Vagina (tissue), 2 donors: ENCODE data around the gene MRFAP1L1. TPM values are rescaled to one million over a fixed set of nuclear protein-coding genes. Genes with fewer than 3 reads are reported as not detected.

ENCODE experiments used
- DNase-seq, 2 donors: peaks; one replicate each; pipeline ENCODE4 v3.0.0-alpha.2; 2017; ENCODE audit errors: extremely low spot score in 2 of 2
- H3K27ac ChIP-seq: fragments of 200-600 bp; sonication (generic); one replicate; pipeline ENCODE4 v1.5.1; 2019
- H3K27me3 ChIP-seq: fragments of 200-600 bp; sonication (generic); one replicate; pipeline ENCODE4 v1.5.1; 2019
- H3K36me3 ChIP-seq, 2 donors: fragments of 200-600 bp; sonication (generic); one replicate each; pipeline ENCODE4 v1.5.1; 2017 to 2019
- H3K4me1 ChIP-seq: fragments of 200-600 bp; sonication (generic); one replicate; pipeline ENCODE4 v1.5.1; 2019
- H3K4me3 ChIP-seq, 2 donors: fragments of 200-600 bp; sonication (generic); 1 replicate in 1 of 2; 2 replicates in 1 of 2; pipeline ENCODE4 v1.5.1; 2016 to 2019
- H3K9me3 ChIP-seq: fragments of 200-600 bp; sonication (generic); one replicate; pipeline ENCODE4 v1.5.1; 2019
- CTCF ChIP-seq, 3 experiments: fragments of 450-650 bp in 2 of 3; fragments of 200-600 bp in 1 of 3; sonication (generic) in 1 of 3; IDR thresholded peaks; one replicate each; pipeline ENCODE4 v1.5.1; 2017 to 2019; ENCODE audit warnings: antibody characterized with exemption in 3 of 3, mild to moderate bottlenecking in 2 of 3, moderate library complexity in 2 of 3
- POLR2A ChIP-seq, 2 donors: fragments of 450-650 bp; IDR thresholded peaks; one replicate each; pipeline ENCODE4 v1.6.1; 2017; ENCODE audit warnings: antibody characterized with exemption in 2 of 2, mild to moderate bottlenecking in 2 of 2, moderate library complexity in 2 of 2
- POLR2AphosphoS5 ChIP-seq, 2 donors: sonication (generic); formaldehyde crosslinking; IDR thresholded peaks; one replicate each; pipeline ENCODE4 v1.9.0; 2017; ENCODE audit warnings: antibody characterized with exemption in 2 of 2, mild to moderate bottlenecking in 2 of 2, low read depth in 1 of 2; ENCODE audit not compliant: insufficient read depth in 1 of 2
- intact Hi-C: fragments of 100-400 bp; cut with DNase I; formaldehyde crosslinking; loops from one replicate; pipeline ENCODE4 v1.15.1; 2023
- total RNA-seq: library from RNA; depleted of rRNA; stranded (reverse); fragments of >200 nt; gene quantifications from one replicate; pipeline ENCODE4 v1.2.3, GENCODE V29; 2016

The MRFAP1L1 gene
- total RNA-seq, 1 donor from 2014 or later: 73.9 TPM

GRCh38 chr4:6689506-6689960 is 20.1 kb downstream of the MRFAP1L1 start:
- peaks cover 46% of the 10 kb centered on the region for H3K4me1 ChIP-seq
- no peaks in the 10 kb centered on the region for H3K27me3 ChIP-seq
- TF ChIP-seq POLR2A (IDR thresholded peaks at IDR 0.05) (no peak), CTCF (IDR thresholded peaks at IDR 0.05) (no peak), POLR2AphosphoS5 (IDR thresholded peaks at IDR 0.05; ENCODE audit: insufficient read depth in 1 of 2, low read depth in 1 of 2) (no peak)
- no peaks in the 10 kb centered on the region for H3K9me3 ChIP-seq
- H3K27ac ChIP-seq: peak overlapping the region; percentile 20
- intact Hi-C loops: no loop called here
- H3K4me3 ChIP-seq: peak overlapping the region in 1 of 2 donors; percentile 7
- H3K36me3 ChIP-seq: no peaks in the 10 kb centered on the region
- no peak for DNase-seq

GRCh38 chr4:6688879-6689505 is 20.7 kb downstream of the MRFAP1L1 start:
- intact Hi-C loops: no loop called here
- no peaks in the 10 kb centered on the region for H3K27me3 ChIP-seq
- H3K36me3 ChIP-seq: no peaks in the 10 kb centered on the region
- TF ChIP-seq CTCF (IDR thresholded peaks at IDR 0.05): no peak
- no peak for TF ChIP-seq POLR2AphosphoS5 (IDR thresholded peaks at IDR 0.05; ENCODE audit: insufficient read depth in 1 of 2, low read depth in 1 of 2)
- no peak for TF ChIP-seq POLR2A (IDR thresholded peaks at IDR 0.05)
- peaks cover 41% of the 10 kb centered on the region for H3K4me1 ChIP-seq
- peak overlapping the region; percentile 20 for H3K27ac ChIP-seq
- H3K4me3 ChIP-seq: peak overlapping the region in 1 of 2 donors; percentile 7
- no peak for DNase-seq
- H3K9me3 ChIP-seq: no peaks in the 10 kb centered on the region

- no peaks in the 10 kb centered on the region for H3K27me3 ChIP-seq
- H3K4me3 ChIP-seq: peak overlapping the region in 1 of 2 donors; percentile 7
- peaks cover 33% of the 10 kb centered on the region for H3K4me1 ChIP-seq
- TF ChIP-seq POLR2AphosphoS5 (IDR thresholded peaks at IDR 0.05; ENCODE audit: insufficient read depth in 1 of 2, low read depth in 1 of 2) (peak in 1 of 2 donors; percentile 13), CTCF (IDR thresholded peaks at IDR 0.05) (no peak)
- H3K9me3 ChIP-seq: no peaks in the 10 kb centered on the region
- H3K36me3 ChIP-seq: no peaks in the 10 kb centered on the region
- DNase-seq: no peak
- intact Hi-C loops: no loop called here
- H3K27ac ChIP-seq: no peak overlapping the region
Observed at GRCh38 chr4:6687947-6688878, 21.5 kb downstream of the MRFAP1L1 start.

- Histone ChIP-seq H3K27me3 (no peaks in the 10 kb centered on the region), H3K4me1 (peaks cover 22% of the 10 kb centered on the region), H3K4me3 (no peak overlapping the region), H3K36me3 (no peaks in the 10 kb centered on the region), H3K27ac (no peak overlapping the region), H3K9me3 (no peaks in the 10 kb centered on the region)
- no peak for TF ChIP-seq POLR2A (IDR thresholded peaks at IDR 0.05)
- TF ChIP-seq POLR2AphosphoS5 (IDR thresholded peaks at IDR 0.05; ENCODE audit: insufficient read depth in 1 of 2, low read depth in 1 of 2): no peak
- TF ChIP-seq CTCF (IDR thresholded peaks at IDR 0.05): no peak
- intact Hi-C loops: no loop called here
- DNase-seq: no peak
Observed at GRCh38 chr4:6686104-6686787, 23.4 kb downstream of the MRFAP1L1 start.
